HCT116 (cell line): ENCODE results near the gene TLE4.

Experiments used
- ATF3 ChIP-seq: IDR thresholded peaks from 2 replicates; pipeline ENCODE4 v1.6.1; 2012
- CTCF ChIP-seq, 3 experiments: fragments of 200-600 bp in 1 of 3; sonication (generic) in 1 of 3; IDR thresholded peaks in 2 of 3; conservative IDR thresholded peaks in 1 of 3; 2 replicates each; pipeline ENCODE4 v1.5.1; 2012 to 2017; ENCODE audit warnings: low read depth in 2 of 3, low read length in 2 of 3, antibody characterized with exemption in 1 of 3, borderline replicate concordance in 1 of 3, control low read depth in 1 of 3, mild to moderate bottlenecking in 1 of 3, mixed read lengths in 1 of 3, mixed run types in 1 of 3, moderate library complexity in 1 of 3; ENCODE audit not compliant: insufficient read depth in 1 of 3
- ELF1 ChIP-seq: IDR thresholded peaks from 2 replicates; pipeline ENCODE4 v1.6.1; 2012; ENCODE audit warnings: low read depth, borderline replicate concordance
- EZH2 ChIP-seq: fragments of 200-600 bp; sonication (generic); IDR thresholded peaks from 2 replicates; pipeline ENCODE4 v1.6.1; 2017; ENCODE audit warnings: antibody characterized with exemption, mixed run types
- EZH2phosphoT487 ChIP-seq: fragments of 200-600 bp; IDR thresholded peaks from 2 replicates; pipeline ENCODE4 v1.6.1; 2018; ENCODE audit warnings: antibody characterized with exemption, borderline replicate concordance
- FOSL1 ChIP-seq: IDR thresholded peaks from 2 replicates; pipeline ENCODE4 v1.6.1; 2012; ENCODE audit warnings: low read depth
- POLR2A ChIP-seq: IDR thresholded peaks from 2 replicates; pipeline ENCODE4 v1.7.0; 2011; ENCODE audit warnings: borderline replicate concordance; ENCODE audit not compliant: insufficient read depth, insufficient read length; ENCODE audit errors: extremely low read depth
- POLR2AphosphoS5 ChIP-seq: IDR thresholded peaks from 2 replicates; pipeline ENCODE4 v1.6.1; 2011; ENCODE audit warnings: mild to moderate bottlenecking, low read depth, low read length, moderate library complexity
- RAD21 ChIP-seq: IDR thresholded peaks from 2 replicates; pipeline ENCODE4 v1.6.1; 2012; ENCODE audit warnings: low read depth, mild to moderate bottlenecking
- REST ChIP-seq: IDR thresholded peaks from 2 replicates; pipeline ENCODE4 v1.6.1; 2012; ENCODE audit warnings: low read depth
- YY1 ChIP-seq: IDR thresholded peaks from 2 replicates; pipeline ENCODE4 v1.6.1; 2011; ENCODE audit warnings: low read length, low read depth, moderate library complexity, mild to moderate bottlenecking; ENCODE audit not compliant: insufficient replicate concordance; ENCODE audit errors: extremely low read depth

GRCh38 chr9:79687131-79687447 is 115.3 kb downstream of the TLE4 start:
- TF ChIP-seq YY1 = no peak
- no peak for TF ChIP-seq CTCF (IDR thresholded peaks at IDR 0.05 in 2 of 3, conservative IDR thresholded peaks at IDR 0.05 in 1 of 3; ENCODE audit: borderline replicate concordance in 1 of 3, insufficient read depth in 1 of 3, low read depth in 2 of 3, low read length in 2 of 3)
- TF ChIP-seq ELF1 = no peak
- TF ChIP-seq EZH2 = no peak
- TF ChIP-seq POLR2AphosphoS5 = no peak
- no peak for TF ChIP-seq RAD21
- TF ChIP-seq POLR2A = no peak
- no peak for TF ChIP-seq ATF3
- no peak for TF ChIP-seq EZH2phosphoT487
- TF ChIP-seq FOSL1 = no peak
- no peak for TF ChIP-seq REST
